ENCODE data around the gene SUPT3H. TPM values are rescaled to one million over a fixed set of nuclear protein-coding genes. Genes with fewer than 3 reads are reported as not detected.

SUPT3H gene
- total and polyA plus RNA-seq, 5 donors = 3.1 to 4.5 (median 4.1) TPM

- ATAC-seq = no peak
- DNase-seq = no peak
- Histone ChIP-seq H3K27me3 (ENCODE audit: control insufficient read depth, insufficient read depth) (no peaks in the 10 kb centered on the region), H3K27ac (ENCODE audit: low read length) (no peak overlapping the region), H3K9me3 (ENCODE audit: control insufficient read depth, low read length) (peaks cover 1% of the 10 kb centered on the region), H3K4me3 (ENCODE audit: low read length) (no peak overlapping the region), H3K4me1 (ENCODE audit: control insufficient read depth, insufficient read depth, low read length) (no peaks in the 10 kb centered on the region)
- 89% methylated on average over 1 of the region's 1 CpG for WGBS
- intact Hi-C loops (cut with DNase I) = no loop called here
Measured at GRCh38 chr6:44784195-44784594, 593.5 kb downstream of the SUPT3H start.

- H3K4me3 ChIP-seq (ENCODE audit: low read length) = no peak overlapping the region
- 43% methylated on average over 3 of the region's 3 CpGs for WGBS
- intact Hi-C loops (cut with DNase I) = no loop called here
- H3K27ac ChIP-seq (ENCODE audit: low read length) = no peak overlapping the region
- H3K27me3 ChIP-seq (ENCODE audit: control insufficient read depth, insufficient read depth) = no peaks in the 10 kb centered on the region
- H3K4me1 ChIP-seq (ENCODE audit: control insufficient read depth, insufficient read depth, low read length) = no peaks in the 10 kb centered on the region
- ATAC-seq = no peak
- DNase-seq = no peak
- peaks cover 1% of the 10 kb centered on the region for H3K9me3 ChIP-seq (ENCODE audit: control insufficient read depth, low read length)
Measured at GRCh38 chr6:44782892-44783291, 594.8 kb downstream of the SUPT3H start.

GRCh38 chr6:44781912-44782597 is 595.7 kb downstream of the SUPT3H start:
- no peak for DNase-seq
- Histone ChIP-seq H3K4me1 (ENCODE audit: control insufficient read depth, insufficient read depth, low read length) (no peaks in the 10 kb centered on the region), H3K27ac (ENCODE audit: low read length) (no peak overlapping the region), H3K9me3 (ENCODE audit: control insufficient read depth, low read length) (peaks cover 1% of the 10 kb centered on the region), H3K27me3 (ENCODE audit: control insufficient read depth, insufficient read depth) (no peaks in the 10 kb centered on the region), H3K4me3 (ENCODE audit: low read length) (no peak overlapping the region)
- ATAC-seq = no peak
- intact Hi-C loops (cut with DNase I) = no loop called here
- 84% methylated on average over 2 of the region's 2 CpGs for WGBS

GRCh38 chr6:44780161-44780560 is 597.6 kb downstream of the SUPT3H start:
- H3K4me1 ChIP-seq (ENCODE audit: control insufficient read depth, insufficient read depth, low read length) = no peaks in the 10 kb centered on the region
- DNase-seq (peak in 1 of 3 donors; percentile 11), ATAC-seq (no peak)
- no peak overlapping the region for H3K27ac ChIP-seq (ENCODE audit: low read length)
- intact Hi-C loops (cut with DNase I) = no loop called here
- no peak overlapping the region for H3K4me3 ChIP-seq (ENCODE audit: low read length)
- H3K27me3 ChIP-seq (ENCODE audit: control insufficient read depth, insufficient read depth) = no peaks in the 10 kb centered on the region
- WGBS = 94% methylated on average over 7 of the region's 7 CpGs
- H3K9me3 ChIP-seq (ENCODE audit: control insufficient read depth, low read length) = peaks cover 1% of the 10 kb centered on the region

GRCh38 chr6:44779130-44779826 is 598.5 kb downstream of the SUPT3H start:
- DNase-seq (peak in 1 of 3 donors; percentile 41), ATAC-seq (peak in 1 of 2 donors; percentile 52)
- H3K4me3 ChIP-seq (ENCODE audit: low read length) = no peak overlapping the region
- WGBS = 76% methylated on average over 8 of the region's 8 CpGs
- no peaks in the 10 kb centered on the region for H3K9me3 ChIP-seq (ENCODE audit: control insufficient read depth, low read length)
- no peaks in the 10 kb centered on the region for H3K27me3 ChIP-seq (ENCODE audit: control insufficient read depth, insufficient read depth)
- no peaks in the 10 kb centered on the region for H3K4me1 ChIP-seq (ENCODE audit: control insufficient read depth, insufficient read depth, low read length)
- intact Hi-C loops (cut with DNase I) = no loop called here
- no peak overlapping the region for H3K27ac ChIP-seq (ENCODE audit: low read length)

Small RNA genes lying within 50 kb of the gene (microRNA-seq; reads per million reads assigned to microRNA genes)
- 0 reads per million in 2 donors for gene MIR586

Other genes with a start within 250 kb of the SUPT3H start
- gene RUNX2, start 49.6 kb downstream of the SUPT3H start, total RNA-seq = under 1 TPM; 0.26 to 0.93 (median 0.56) TPM
- gene RUNX2, start 49.6 kb downstream of the SUPT3H start, polyA plus RNA-seq = 0.34 TPM